Esophagus muscularis mucosa (tissue), 4 donors: ENCODE measurements around the gene KCMF1. TPM values are rescaled to one million over a fixed set of nuclear protein-coding genes. Genes with fewer than 3 reads are reported as not detected.

Experiments used
- DNase-seq: peaks from one replicate; pipeline ENCODE4 v3.0.0-alpha.2; 2017; ENCODE audit errors: extremely low spot score
- H3K27ac ChIP-seq, 4 donors: fragments of 200-600 bp; sonication (generic); replicated peaks in 1 of 4; 1 replicate in 3 of 4; 2 replicates in 1 of 4; pipeline ENCODE4 v1.5.1; 2016 to 2019; ENCODE audit warnings: mild to moderate bottlenecking in 1 of 4
- H3K27me3 ChIP-seq, 4 donors: fragments of 200-600 bp; sonication (generic); one replicate each; pipeline versions ENCODE4 v1.5.1 to v1.6.0; 2016 to 2019
- H3K36me3 ChIP-seq, 4 donors: fragments of 200-600 bp; sonication (generic); one replicate each; pipeline ENCODE4 v1.5.1; 2016 to 2019
- H3K4me1 ChIP-seq, 4 donors: fragments of 200-600 bp; sonication (generic); one replicate each; pipeline ENCODE4 v1.5.1; 2016 to 2019
- H3K4me3 ChIP-seq, 4 donors: fragments of 200-600 bp; sonication (generic); 1 replicate in 2 of 4; 2 replicates in 2 of 4; pipeline ENCODE4 v1.5.1; 2016 to 2019; ENCODE audit warnings: mild to moderate bottlenecking in 4 of 4, moderate library complexity in 1 of 4
- H3K9me3 ChIP-seq, 4 donors: fragments of 200-600 bp; sonication (generic); 1 replicate in 3 of 4; 2 replicates in 1 of 4; pipeline ENCODE4 v1.5.1; 2016 to 2019
- CTCF ChIP-seq, 3 experiments: fragments of 200-600 bp in 2 of 3; fragments of 450-650 bp in 1 of 3; sonication (generic) in 2 of 3; IDR thresholded peaks; one replicate each; pipeline ENCODE4 v1.5.1; 2017 to 2019; ENCODE audit warnings: antibody characterized with exemption in 3 of 3, mild to moderate bottlenecking in 2 of 3, moderate library complexity in 1 of 3
- EP300 ChIP-seq: sonication (generic); formaldehyde crosslinking; IDR thresholded peaks from one replicate; pipeline ENCODE4 v1.6.1; 2017; ENCODE audit warnings: antibody characterized with exemption
- POLR2A ChIP-seq: fragments of 450-650 bp; IDR thresholded peaks from one replicate; pipeline ENCODE4 v1.6.1; 2017; ENCODE audit warnings: antibody characterized with exemption, moderate library complexity, mild to moderate bottlenecking, low read depth
- POLR2AphosphoS5 ChIP-seq, 2 donors: sonication (generic); formaldehyde crosslinking; IDR thresholded peaks; one replicate each; pipeline ENCODE4 v1.6.1; 2017; ENCODE audit warnings: antibody characterized with exemption in 2 of 2
- WGBS: methylation state at CpG from one replicate; pipeline ENCODE4 v1.1.5; 2018; 5-methylcytosine and 5-hydroxymethylcytosine counted together
- intact Hi-C: fragments of 100-400 bp; cut with DNase I; formaldehyde crosslinking; loops from one replicate; pipeline ENCODE4 v1.15.1; 2023
- total RNA-seq, 4 donors: library from RNA; depleted of rRNA; stranded (reverse); fragments of >200 nt; gene quantifications; one replicate each; pipeline versions ENCODE4 v1.1.0 to v1.2.1, GENCODE V29; 2016

The KCMF1 gene
- total RNA-seq, 4 donors from 2014 or later: 48.0 to 73.1 (median 65.4) TPM

- Histone ChIP-seq H3K27ac (no peak overlapping the region), H3K27me3 (no peaks in the 10 kb centered on the region), H3K4me3 (no peak overlapping the region), H3K36me3 (peaks cover 27 to 59% (median 40%) of the 10 kb centered on the region in 4 donors), H3K9me3 (no peaks in the 10 kb centered on the region), H3K4me1 (no peaks in the 10 kb centered on the region)
- no peak for DNase-seq
- intact Hi-C loops: no loop called here
- TF ChIP-seq POLR2A (no peak), POLR2AphosphoS5 (IDR thresholded peaks at IDR 0.05) (no peak), EP300 (no peak), CTCF (IDR thresholded peaks at IDR 0.05) (no peak)
- WGBS: 91% methylated on average over 2 of the region's 2 CpGs
Measured at GRCh38 chr2:85034158-85034557, 63.2 kb downstream of the KCMF1 start.

GRCh38 chr2:85037622-85038021 is 66.7 kb downstream of the KCMF1 start:
- Histone ChIP-seq H3K4me1 (no peaks in the 10 kb centered on the region), H3K4me3 (no peak overlapping the region), H3K27ac (no peak overlapping the region), H3K27me3 (no peaks in the 10 kb centered on the region), H3K9me3 (no peaks in the 10 kb centered on the region), H3K36me3 (peaks cover 27 to 59% (median 33%) of the 10 kb centered on the region in 4 donors)
- TF ChIP-seq EP300: no peak
- no peak for TF ChIP-seq CTCF (IDR thresholded peaks at IDR 0.05)
- TF ChIP-seq POLR2AphosphoS5 (IDR thresholded peaks at IDR 0.05): no peak
- TF ChIP-seq POLR2A: no peak
- intact Hi-C loops: no loop called here
- DNase-seq: no peak
- WGBS: 95% methylated on average over 7 of the region's 7 CpGs

- Histone ChIP-seq H3K9me3 (no peaks in the 10 kb centered on the region), H3K4me1 (peaks cover 0 to 8% (median 0%) of the 10 kb centered on the region in 4 donors), H3K4me3 (no peak overlapping the region), H3K36me3 (peaks cover 27 to 70% (median 45%) of the 10 kb centered on the region in 4 donors), H3K27me3 (no peaks in the 10 kb centered on the region), H3K27ac (no peak overlapping the region)
- no peak for TF ChIP-seq EP300
- no peak for TF ChIP-seq POLR2AphosphoS5 (IDR thresholded peaks at IDR 0.05)
- DNase-seq: no peak
- intact Hi-C loops: no loop called here
- WGBS: 91% methylated on average over 4 of the region's 4 CpGs
Measured at GRCh38 chr2:85042330-85042729, 71.4 kb downstream of the KCMF1 start.

- H3K27ac ChIP-seq: no peak overlapping the region
- no peak overlapping the region for H3K4me3 ChIP-seq
- no peaks in the 10 kb centered on the region for H3K9me3 ChIP-seq
- H3K4me1 ChIP-seq: peaks cover 0 to 3% (median 0%) of the 10 kb centered on the region in 4 donors
- H3K36me3 ChIP-seq: peaks cover 38 to 94% (median 77%) of the 10 kb centered on the region in 4 donors
- no peak for DNase-seq
- intact Hi-C loops: no loop called here
- no peaks in the 10 kb centered on the region for H3K27me3 ChIP-seq
- TF ChIP-seq CTCF (IDR thresholded peaks at IDR 0.05) (no peak), POLR2AphosphoS5 (IDR thresholded peaks at IDR 0.05) (no peak)
- 94% methylated on average over 3 of the region's 3 CpGs for WGBS
Measured at GRCh38 chr2:85048534-85048933, 77.6 kb downstream of the KCMF1 start.

- DNase-seq: no peak
- TF ChIP-seq EP300 (no peak), CTCF (IDR thresholded peaks at IDR 0.05) (no peak)
- Histone ChIP-seq H3K27me3 (no peaks in the 10 kb centered on the region), H3K4me1 (peaks cover 0 to 3% (median 0%) of the 10 kb centered on the region in 4 donors), H3K4me3 (no peak overlapping the region), H3K27ac (no peak overlapping the region), H3K36me3 (peaks cover 37 to 94% (median 77%) of the 10 kb centered on the region in 4 donors), H3K9me3 (no peaks in the 10 kb centered on the region)
- WGBS: 93% methylated on average over 10 of the region's 10 CpGs
- intact Hi-C loops: no loop called here
Measured at GRCh38 chr2:85049236-85049635, 78.3 kb downstream of the KCMF1 start.
